DOHH2 (cell line): ENCODE data around the gene SLC39A10.
"Not testable (repeated sequence)": the region's sequence is repeated elsewhere in the genome, so short reads cannot be mapped to it uniquely, and the experiment has no call there.

Experiments
- H3F3A ChIP-seq: fragments of 200-600 bp; sonication (generic), shearing (Covaris generic); 2 replicates; pipeline ENCODE4 v1.6.0; 2016; ENCODE audit warnings: antibody characterized with exemption, mild to moderate bottlenecking; ENCODE audit not compliant: control insufficient read depth, insufficient read depth
- H3K27ac ChIP-seq: fragments of 200-600 bp; sonication (generic); 2 replicates; pipeline ENCODE4 v1.5.1; 2014; ENCODE audit warnings: low read depth, mild to moderate bottlenecking, low read length, moderate library complexity
- H3K27me3 ChIP-seq: fragments of 200-600 bp; sonication (generic); 2 replicates; pipeline ENCODE4 v1.6.1; 2014; ENCODE audit warnings: mild to moderate bottlenecking, low read length, mixed read lengths; ENCODE audit not compliant: control insufficient read depth
- H3K36me3 ChIP-seq: fragments of 200-600 bp; sonication (generic); 2 replicates; pipeline ENCODE4 v1.6.1; 2014; ENCODE audit warnings: mild to moderate bottlenecking, low read length, moderate library complexity, mixed read lengths; ENCODE audit not compliant: control insufficient read depth
- H3K4me1 ChIP-seq: fragments of 200-600 bp; sonication (generic); 2 replicates; pipeline ENCODE4 v1.6.1; 2014; ENCODE audit warnings: mild to moderate bottlenecking, low read length, mixed read lengths; ENCODE audit not compliant: control insufficient read depth
- H3K4me2 ChIP-seq: fragments of 200-600 bp; sonication (generic); 2 replicates; pipeline ENCODE4 v1.6.0; 2014; ENCODE audit warnings: mild to moderate bottlenecking, low read length, moderate library complexity
- H3K4me3 ChIP-seq: fragments of 200-600 bp; sonication (generic); 2 replicates; pipeline ENCODE4 v1.5.1; 2014; ENCODE audit warnings: mild to moderate bottlenecking, low read length, mixed read lengths
- H3K79me2 ChIP-seq: fragments of 200-600 bp; sonication (generic); 2 replicates; pipeline ENCODE4 v1.6.1; 2014; ENCODE audit warnings: mild to moderate bottlenecking, low read length, mixed read lengths; ENCODE audit not compliant: control insufficient read depth
- H3K9me2 ChIP-seq: fragments of 200-600 bp; sonication (generic); replicated peaks from 2 replicates; pipeline ENCODE4 v1.6.1; 2014; ENCODE audit warnings: mild to moderate bottlenecking, low read length, mixed read lengths; ENCODE audit not compliant: control insufficient read depth
- H3K9me3 ChIP-seq: fragments of 200-600 bp; sonication (generic); 2 replicates; pipeline ENCODE4 v1.6.1; 2014; ENCODE audit warnings: antibody characterized with exemption, low read length, mixed read lengths; ENCODE audit not compliant: control insufficient read depth, insufficient read depth
- H4K20me1 ChIP-seq: fragments of 200-600 bp; sonication (generic); 2 replicates; pipeline ENCODE4 v1.6.0; 2014; ENCODE audit warnings: low read depth, mild to moderate bottlenecking, antibody characterized with exemption, low read length, moderate library complexity; ENCODE audit not compliant: control insufficient read depth, insufficient read depth
- EZH2phosphoT487 ChIP-seq: fragments of 200-600 bp; sonication (generic); IDR thresholded peaks from 2 replicates; pipeline ENCODE4 v1.6.1; 2017; ENCODE audit warnings: borderline replicate concordance, mild to moderate bottlenecking, antibody characterized with exemption, low read length, moderate library complexity, mixed read lengths
- TF ChIP-seq, protein P1 (sequence below): fragments of 200-600 bp; sonication (generic); IDR thresholded peaks from one replicate; pipeline ENCODE4 v1.5.1; 2014; ENCODE audit warnings: antibody characterized with exemption, mild to moderate bottlenecking, low read depth, low read length; ENCODE audit not compliant: poor library complexity, severe bottlenecking

SLC39A10 gene

DNA sequence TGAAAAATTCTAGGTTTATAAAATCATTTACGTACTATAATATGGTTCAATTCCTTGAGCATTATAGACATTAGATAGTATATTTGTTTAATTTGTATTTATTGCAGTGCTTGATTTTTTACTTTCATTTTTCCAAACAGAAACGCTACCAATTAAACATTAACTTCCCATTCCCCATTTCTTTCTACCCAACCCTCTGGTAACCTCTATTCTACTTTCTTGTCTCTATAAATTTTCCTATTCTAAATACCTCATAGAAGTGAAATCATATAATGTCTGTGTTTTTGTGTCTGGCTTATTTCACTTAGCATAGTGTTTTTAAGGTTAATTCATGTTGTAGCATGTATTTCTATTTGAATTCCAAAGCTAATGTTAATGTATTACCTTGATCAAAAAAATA, 11.6 kb upstream of the SLC39A10 start:
- TF ChIP-seq EZH2phosphoT487 = no peak
- TF ChIP-seq, protein P1, sequence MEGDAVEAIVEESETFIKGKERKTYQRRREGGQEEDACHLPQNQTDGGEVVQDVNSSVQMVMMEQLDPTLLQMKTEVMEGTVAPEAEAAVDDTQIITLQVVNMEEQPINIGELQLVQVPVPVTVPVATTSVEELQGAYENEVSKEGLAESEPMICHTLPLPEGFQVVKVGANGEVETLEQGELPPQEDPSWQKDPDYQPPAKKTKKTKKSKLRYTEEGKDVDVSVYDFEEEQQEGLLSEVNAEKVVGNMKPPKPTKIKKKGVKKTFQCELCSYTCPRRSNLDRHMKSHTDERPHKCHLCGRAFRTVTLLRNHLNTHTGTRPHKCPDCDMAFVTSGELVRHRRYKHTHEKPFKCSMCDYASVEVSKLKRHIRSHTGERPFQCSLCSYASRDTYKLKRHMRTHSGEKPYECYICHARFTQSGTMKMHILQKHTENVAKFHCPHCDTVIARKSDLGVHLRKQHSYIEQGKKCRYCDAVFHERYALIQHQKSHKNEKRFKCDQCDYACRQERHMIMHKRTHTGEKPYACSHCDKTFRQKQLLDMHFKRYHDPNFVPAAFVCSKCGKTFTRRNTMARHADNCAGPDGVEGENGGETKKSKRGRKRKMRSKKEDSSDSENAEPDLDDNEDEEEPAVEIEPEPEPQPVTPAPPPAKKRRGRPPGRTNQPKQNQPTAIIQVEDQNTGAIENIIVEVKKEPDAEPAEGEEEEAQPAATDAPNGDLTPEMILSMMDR = no peak
- Histone ChIP-seq H4K20me1 (no peaks in the 10 kb centered on the region), H3K4me2 (no peak overlapping the region), H3F3A (peaks cover 17% of the 10 kb centered on the region), H3K36me3 (no peaks in the 10 kb centered on the region; the same call in 1 of the 2 replicates), H3K9me2 (no peaks in the 10 kb centered on the region), H3K4me1 (peaks cover 34% of the 10 kb centered on the region), H3K4me3 (no peak overlapping the region), H3K79me2 (no peaks in the 10 kb centered on the region), H3K27me3 (no peaks in the 10 kb centered on the region), H3K27ac (no peak overlapping the region), H3K9me3 (no peaks in the 10 kb centered on the region)

DNA sequence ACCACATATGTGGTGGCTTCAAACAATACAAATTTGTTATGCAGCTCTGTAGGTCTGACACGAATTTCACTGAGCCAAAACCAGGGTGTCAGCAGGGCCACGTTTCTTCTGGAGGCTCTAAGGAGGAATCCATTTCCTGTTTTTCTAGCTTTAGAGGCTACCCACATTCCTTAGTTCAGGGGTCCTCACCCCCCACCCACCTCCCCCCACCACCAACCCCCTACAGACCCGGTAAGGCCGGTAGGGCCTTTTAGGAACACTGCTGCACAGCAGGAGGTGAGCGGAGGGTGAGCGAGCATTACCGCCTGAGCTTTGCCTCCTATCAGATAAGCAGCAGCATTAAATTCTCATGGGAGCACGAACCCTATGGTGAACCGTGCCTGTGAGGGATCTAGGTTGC, 10.6 kb upstream of the SLC39A10 start:
- no peak overlapping the region for H3K4me3 ChIP-seq
- no peaks in the 10 kb centered on the region; the same call in 1 of the 2 replicates for H3K36me3 ChIP-seq
- peaks cover 44% of the 10 kb centered on the region for H3K4me1 ChIP-seq
- no peaks in the 10 kb centered on the region for H3K9me3 ChIP-seq
- TF ChIP-seq, protein P1 = no peak
- TF ChIP-seq EZH2phosphoT487 = no peak
- H3F3A ChIP-seq = peaks cover 22% of the 10 kb centered on the region
- H3K27me3 ChIP-seq = no peaks in the 10 kb centered on the region
- H3K4me2 ChIP-seq = no peak overlapping the region
- no peaks in the 10 kb centered on the region for H3K9me2 ChIP-seq
- H4K20me1 ChIP-seq = no peaks in the 10 kb centered on the region
- no peak overlapping the region for H3K27ac ChIP-seq
- H3K79me2 ChIP-seq = no peaks in the 10 kb centered on the region

DNA sequence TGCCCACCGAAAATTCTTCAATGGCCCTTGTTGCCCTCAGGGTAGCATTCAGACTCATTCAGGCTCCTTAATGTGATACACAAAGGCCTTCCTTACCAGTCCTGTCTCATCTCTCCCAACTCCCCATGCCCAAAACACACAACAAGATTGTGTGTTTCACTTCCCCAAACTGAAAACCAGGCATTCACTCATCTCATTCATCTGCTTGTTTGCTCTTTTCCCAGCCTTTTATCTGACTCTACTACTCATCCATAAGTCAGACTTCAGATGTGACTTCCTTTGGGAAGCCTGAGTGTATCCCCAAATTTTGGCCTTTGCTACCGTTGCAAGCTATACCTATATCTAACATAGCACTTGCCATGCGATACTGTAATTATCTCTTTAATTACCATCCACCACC, 9.7 kb upstream of the SLC39A10 start:
- H3K9me3 ChIP-seq = no peaks in the 10 kb centered on the region
- H3K27ac ChIP-seq = no peak overlapping the region
- no peak overlapping the region for H3K4me3 ChIP-seq
- H3F3A ChIP-seq = peaks cover 22% of the 10 kb centered on the region
- no peaks in the 10 kb centered on the region; the same call in 1 of the 2 replicates for H3K36me3 ChIP-seq
- H4K20me1 ChIP-seq = no peaks in the 10 kb centered on the region
- no peak overlapping the region for H3K4me2 ChIP-seq
- TF ChIP-seq, protein P1 = no peak
- no peak for TF ChIP-seq EZH2phosphoT487
- H3K9me2 ChIP-seq = no peaks in the 10 kb centered on the region
- H3K27me3 ChIP-seq = no peaks in the 10 kb centered on the region
- H3K4me1 ChIP-seq = peaks cover 42% of the 10 kb centered on the region
- no peaks in the 10 kb centered on the region for H3K79me2 ChIP-seq

DNA sequence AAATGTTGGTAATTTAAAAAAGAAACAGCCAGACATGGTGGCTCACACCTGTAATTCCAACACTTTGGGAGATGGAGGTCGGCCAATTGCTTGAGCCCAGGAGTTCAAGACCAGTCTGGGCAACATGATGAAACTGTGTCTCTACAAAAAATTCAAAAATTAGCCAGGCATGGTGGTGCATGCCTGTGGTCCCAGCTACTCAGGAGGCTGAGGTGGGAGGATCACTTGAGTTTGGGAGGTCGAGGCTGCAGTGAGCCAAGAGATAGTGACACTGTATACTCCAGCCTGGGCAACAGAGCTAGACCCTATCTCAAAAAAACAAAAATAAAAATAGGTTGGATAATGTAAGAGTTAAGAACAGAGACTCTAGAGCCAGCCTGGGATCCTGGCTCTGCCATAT, 8.7 kb upstream of the SLC39A10 start:
- H3K36me3 ChIP-seq, H3K27me3 ChIP-seq, H4K20me1 ChIP-seq, H3K9me3 ChIP-seq, H3K4me2 ChIP-seq, H3K9me2 ChIP-seq, H3K27ac ChIP-seq, H3K79me2 ChIP-seq, H3K4me3 ChIP-seq: not testable (repeated sequence)
- Histone ChIP-seq H3F3A (peaks cover 22% of the 10 kb centered on the region), H3K4me1 (peaks cover 38% of the 10 kb centered on the region)
